H9 (cell line): Measurements from ENCODE around the gene RNASEL. TPM values are rescaled to one million over a fixed set of nuclear protein-coding genes. Genes with fewer than 3 reads are reported as not detected.

Experiments used
- DNase-seq: peaks from one replicate; pipeline ENCODE4 v3.0.0-alpha.2; 2017
- H2AFZ ChIP-seq: one replicate; pipeline ENCODE4 v1.6.1; 2013; ENCODE audit warnings: mild to moderate bottlenecking, low read length, control low read depth, moderate library complexity
- H2AK5ac ChIP-seq: 2 replicates; pipeline ENCODE4 v1.6.1; 2013; ENCODE audit warnings: low read length, control low read depth, mixed read lengths; ENCODE audit not compliant: insufficient read length
- H2BK120ac ChIP-seq: one replicate; pipeline ENCODE4 v1.6.1; 2013; ENCODE audit warnings: low read depth, mild to moderate bottlenecking, low read length, control low read depth, inconsistent platforms; ENCODE audit not compliant: poor library complexity, severe bottlenecking
- H2BK12ac ChIP-seq: 2 replicates; pipeline ENCODE4 v1.6.1; 2013; ENCODE audit warnings: low read length, control low read depth, mixed read lengths, low read depth; ENCODE audit not compliant: insufficient read length
- H2BK15ac ChIP-seq: 2 replicates; pipeline ENCODE4 v1.6.1; 2013; ENCODE audit warnings: low read depth, low read length, control low read depth
- H2BK20ac ChIP-seq: one replicate; pipeline ENCODE4 v1.6.1; 2013; ENCODE audit warnings: low read depth, mild to moderate bottlenecking, low read length, control low read depth, inconsistent platforms; ENCODE audit not compliant: poor library complexity, severe bottlenecking
- H2BK5ac ChIP-seq: 2 replicates; pipeline ENCODE4 v1.6.1; 2013; ENCODE audit warnings: low read length, control low read depth, mixed read lengths; ENCODE audit not compliant: insufficient read length
- H3K14ac ChIP-seq: 2 replicates; pipeline ENCODE4 v1.6.1; 2013; ENCODE audit warnings: low read length, control low read depth; ENCODE audit not compliant: insufficient read depth
- H3K18ac ChIP-seq: 2 replicates; pipeline ENCODE4 v1.6.1; 2013; ENCODE audit warnings: low read depth, mild to moderate bottlenecking, mixed read lengths, low read length, control low read depth; ENCODE audit not compliant: insufficient read length
- H3K23ac ChIP-seq: 2 replicates; pipeline ENCODE4 v1.6.1; 2013; ENCODE audit warnings: low read length, control low read depth, mixed read lengths, low read depth; ENCODE audit not compliant: insufficient read length
- H3K23me2 ChIP-seq: 2 replicates; pipeline ENCODE4 v1.6.1; 2013; ENCODE audit warnings: low read depth, mild to moderate bottlenecking, mixed read lengths, low read length, control low read depth; ENCODE audit not compliant: insufficient read length, poor library complexity, severe bottlenecking
- H3K27ac ChIP-seq: 2 replicates; pipeline ENCODE4 v1.5.1; 2013; ENCODE audit warnings: low read length, control low read depth, mixed read lengths, low read depth; ENCODE audit not compliant: insufficient read length
- H3K27me3 ChIP-seq: 2 replicates; pipeline ENCODE4 v1.6.1; 2013; ENCODE audit warnings: low read length, control low read depth, inconsistent platforms; ENCODE audit not compliant: insufficient read depth
- H3K4ac ChIP-seq: 2 replicates; pipeline ENCODE4 v1.6.1; 2013; ENCODE audit warnings: low read depth, mild to moderate bottlenecking, control low read depth, inconsistent platforms, low read length, moderate library complexity
- H3K4me1 ChIP-seq: 2 replicates; pipeline ENCODE4 v1.6.1; 2013; ENCODE audit warnings: low read length, control low read depth, inconsistent platforms; ENCODE audit not compliant: insufficient read depth
- H3K4me2 ChIP-seq: 2 replicates; pipeline ENCODE4 v1.6.1; 2013; ENCODE audit warnings: low read length, control low read depth, mixed read lengths; ENCODE audit not compliant: insufficient read length, insufficient read depth
- H3K56ac ChIP-seq: 2 replicates; pipeline ENCODE4 v1.6.1; 2013; ENCODE audit warnings: low read depth, mild to moderate bottlenecking, mixed read lengths, low read length, control low read depth; ENCODE audit not compliant: insufficient read length
- H3K79me1 ChIP-seq: 2 replicates; pipeline ENCODE4 v1.6.1; 2013; ENCODE audit warnings: low read depth, mild to moderate bottlenecking, moderate library complexity, low read length, control low read depth, inconsistent platforms; ENCODE audit not compliant: insufficient read depth, poor library complexity, severe bottlenecking
- H3K79me2 ChIP-seq: 2 replicates; pipeline ENCODE4 v1.6.1; 2013; ENCODE audit warnings: low read length, control low read depth, inconsistent platforms; ENCODE audit not compliant: insufficient read depth
- H3K9ac ChIP-seq: 2 replicates; pipeline ENCODE4 v1.6.1; 2013; ENCODE audit warnings: low read length, control low read depth, mixed read lengths; ENCODE audit not compliant: insufficient read length; ENCODE audit errors: extremely low read depth
- H3K9me3 ChIP-seq: one replicate; pipeline ENCODE4 v1.6.1; 2013; ENCODE audit warnings: low read depth, low read length, inconsistent platforms; ENCODE audit not compliant: control insufficient read depth
- H3T11ph ChIP-seq: one replicate; pipeline ENCODE4 v1.6.1; 2013; ENCODE audit warnings: mild to moderate bottlenecking, low read length, control low read depth, inconsistent platforms
- H4K20me1 ChIP-seq: one replicate; pipeline ENCODE4 v1.6.1; 2013; ENCODE audit not compliant: control insufficient read depth, insufficient read length, insufficient read depth
- H4K5ac ChIP-seq: 2 replicates; pipeline ENCODE4 v1.6.1; 2013; ENCODE audit warnings: low read depth, mild to moderate bottlenecking, mixed read lengths, low read length, control low read depth; ENCODE audit not compliant: insufficient read length
- H4K8ac ChIP-seq: replicated peaks from 2 replicates; pipeline ENCODE4 v1.6.1; 2013; ENCODE audit warnings: low read length, control low read depth, mixed read lengths, low read depth; ENCODE audit not compliant: insufficient read length
- H4K91ac ChIP-seq: 2 replicates; pipeline ENCODE4 v1.6.1; 2013; ENCODE audit warnings: low read depth, mild to moderate bottlenecking, moderate library complexity, mixed read lengths, low read length, control low read depth; ENCODE audit not compliant: insufficient read length
- H3K27ac Mint-ChIP-seq, 3 experiments: 2 replicates in 2 of 3; 3 replicates in 1 of 3; pipeline ENCODE4 v1.8.0; 2020 to 2021; ENCODE audit warnings: mixed read lengths in 3 of 3, mild to moderate bottlenecking in 1 of 3, moderate library complexity in 1 of 3
- H3K27me3 Mint-ChIP-seq: 2 replicates; pipeline ENCODE4 v1.8.0; 2021; ENCODE audit warnings: low read depth, mild to moderate bottlenecking, moderate library complexity, mixed read lengths
- H3K36me3 Mint-ChIP-seq, 3 experiments: 2 replicates in 2 of 3; 3 replicates in 1 of 3; pipeline ENCODE4 v1.8.0; 2020 to 2021; ENCODE audit warnings: low read depth in 3 of 3, mixed read lengths in 3 of 3; ENCODE audit not compliant: insufficient read depth in 1 of 3
- H3K4me1 Mint-ChIP-seq, 2 experiments: 2 replicates each; pipeline ENCODE4 v1.8.0; 2020; ENCODE audit warnings: mixed read lengths in 2 of 2
- H3K4me3 Mint-ChIP-seq, 2 experiments: 2 replicates in 1 of 2; 3 replicates in 1 of 2; pipeline ENCODE4 v1.8.0; 2020 to 2021; ENCODE audit warnings: mild to moderate bottlenecking in 2 of 2, mixed read lengths in 2 of 2, moderate library complexity in 1 of 2
- H3K9me3 Mint-ChIP-seq, 2 experiments: 2 replicates in 1 of 2; 3 replicates in 1 of 2; pipeline ENCODE4 v1.8.0; 2020; ENCODE audit warnings: mild to moderate bottlenecking in 2 of 2, mixed read lengths in 2 of 2, moderate library complexity in 1 of 2
- WGBS: extraction: QIAGEN DNeasy Blood & Tissue Kit; methylation state at CpG from one replicate; pipeline ENCODE4 v1.1.7; 2013; ENCODE audit warnings: missing lambda C conversion rate, low lambda C conversion rate, mixed read lengths; ENCODE audit not compliant: insufficient read length; ENCODE audit errors: extremely low coverage; 5-methylcytosine and 5-hydroxymethylcytosine counted together
- total RNA-seq: library from RNA; stranded (reverse); gene quantifications from 2 replicates; pipeline ENCODE4 v1.2.1, GENCODE V29; 2021
- TF ChIP-seq, protein P1 (sequence below): fragments of 200-600 bp; sonication (generic); conservative IDR thresholded peaks from 3 replicates; pipeline ENCODE4 v1.8.0; 2021; ENCODE audit warnings: antibody characterized with exemption, mild to moderate bottlenecking

The RNASEL gene
- total RNA-seq, 1 experiment from 2014 or later = 0.63 TPM

DNA sequence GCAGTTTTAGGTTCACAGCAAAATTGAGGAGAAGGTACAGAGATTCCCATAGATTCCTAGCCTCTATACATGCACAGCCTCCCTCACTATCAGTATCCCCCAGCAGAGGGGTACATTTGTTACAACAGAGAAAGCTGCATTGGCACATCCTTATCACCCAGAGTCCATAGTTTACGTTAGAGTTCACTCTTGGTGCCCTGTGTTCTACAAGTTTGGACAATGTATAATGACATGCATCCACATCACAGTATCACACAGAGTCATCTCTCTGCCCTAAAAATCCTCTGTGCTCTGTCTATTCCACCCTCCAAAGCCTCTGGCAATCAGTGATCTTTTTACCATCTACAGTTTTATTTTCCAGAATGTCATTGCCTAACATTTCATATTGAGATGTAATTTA is 37.5 kb upstream of the RNASEL start:
- no peaks in the 10 kb centered on the region for H3K9me3 ChIP-seq
- no peaks in the 10 kb centered on the region for H3K79me1 ChIP-seq
- H3K9me3 Mint-ChIP-seq = no peaks in the 10 kb centered on the region
- no peak overlapping the region for H3K14ac ChIP-seq
- no peak for DNase-seq
- no peak overlapping the region for H3K27ac Mint-ChIP-seq
- no peak overlapping the region for H4K8ac ChIP-seq
- H3K23ac ChIP-seq = no peak overlapping the region
- H2AFZ ChIP-seq = no peak overlapping the region
- H3K79me2 ChIP-seq = no peaks in the 10 kb centered on the region
- H2BK120ac ChIP-seq = no peak overlapping the region
- no peak overlapping the region for H3K56ac ChIP-seq
- no peak overlapping the region for H4K5ac ChIP-seq
- no peak overlapping the region for H3K18ac ChIP-seq
- no peaks in the 10 kb centered on the region; the same call in none of the 2 replicates for H3K27me3 Mint-ChIP-seq
- peaks cover 35 to 36% of the 10 kb centered on the region in 2 experiments for H3K4me1 Mint-ChIP-seq
- H4K91ac ChIP-seq = no peak overlapping the region
- H2AK5ac ChIP-seq = no peak overlapping the region
- H3K4me1 ChIP-seq = peaks cover 6% of the 10 kb centered on the region
- H3K36me3 Mint-ChIP-seq = no peaks in the 10 kb centered on the region
- no CpG with 5 or more reads among the region's 1 CpG for WGBS
- H2BK5ac ChIP-seq = no peak overlapping the region
- no peaks in the 10 kb centered on the region for H3K27me3 ChIP-seq
- no peak overlapping the region for H3K27ac ChIP-seq
- H2BK12ac ChIP-seq = no peak overlapping the region
- TF ChIP-seq, protein P1, sequence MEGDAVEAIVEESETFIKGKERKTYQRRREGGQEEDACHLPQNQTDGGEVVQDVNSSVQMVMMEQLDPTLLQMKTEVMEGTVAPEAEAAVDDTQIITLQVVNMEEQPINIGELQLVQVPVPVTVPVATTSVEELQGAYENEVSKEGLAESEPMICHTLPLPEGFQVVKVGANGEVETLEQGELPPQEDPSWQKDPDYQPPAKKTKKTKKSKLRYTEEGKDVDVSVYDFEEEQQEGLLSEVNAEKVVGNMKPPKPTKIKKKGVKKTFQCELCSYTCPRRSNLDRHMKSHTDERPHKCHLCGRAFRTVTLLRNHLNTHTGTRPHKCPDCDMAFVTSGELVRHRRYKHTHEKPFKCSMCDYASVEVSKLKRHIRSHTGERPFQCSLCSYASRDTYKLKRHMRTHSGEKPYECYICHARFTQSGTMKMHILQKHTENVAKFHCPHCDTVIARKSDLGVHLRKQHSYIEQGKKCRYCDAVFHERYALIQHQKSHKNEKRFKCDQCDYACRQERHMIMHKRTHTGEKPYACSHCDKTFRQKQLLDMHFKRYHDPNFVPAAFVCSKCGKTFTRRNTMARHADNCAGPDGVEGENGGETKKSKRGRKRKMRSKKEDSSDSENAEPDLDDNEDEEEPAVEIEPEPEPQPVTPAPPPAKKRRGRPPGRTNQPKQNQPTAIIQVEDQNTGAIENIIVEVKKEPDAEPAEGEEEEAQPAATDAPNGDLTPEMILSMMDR = no peak
- no peak overlapping the region for H2BK20ac ChIP-seq
- H2BK15ac ChIP-seq = no peak overlapping the region
- no peak overlapping the region for H3K4ac ChIP-seq
- H3K23me2 ChIP-seq = no peaks in the 10 kb centered on the region
- H4K20me1 ChIP-seq = no peaks in the 10 kb centered on the region
- no peak overlapping the region for H3K4me2 ChIP-seq
- H3T11ph ChIP-seq = no peak overlapping the region
- no peak overlapping the region for H3K9ac ChIP-seq
- H3K4me3 Mint-ChIP-seq = no peak overlapping the region
